HepG2 (cell line): ENCODE measurements around the gene LZTR1. TPM values are rescaled to one million over a fixed set of nuclear protein-coding genes. Genes with fewer than 3 reads are reported as not detected.
A peak's percentile ranks its signal among the peaks of the same experiment; 100 is the strongest.

Experiments
- ATAC-seq: fragments of 200-7000 bp; cut with Tn5 transposase; 3 replicates; pipeline ENCODE4 v1.9.1; 2020; ENCODE audit warnings: mild to moderate bottlenecking, moderate library complexity
- BruUV-seq: library from RNA; stranded (reverse); fragments of 400-500 nt; replicated peaks from 2 replicates; lab custom pipeline; 2021; lab: Mats Ljungman, UMichigan
- CTCF ChIA-PET: fragments of 300-600 bp; formaldehyde crosslinking; extraction: SDS; loops from one replicate; lab custom pipeline; 2021; ENCODE audit warnings: low total read pairs, inconsistent platforms, low intra/inter-chr PET ratio; lab: Yijun Ruan, JAX
- POLR2A ChIA-PET: fragments of 350-600 bp; sonication (Branson Sonifier 250); formaldehyde crosslinking; loops from one replicate; lab custom pipeline; 2020; ENCODE audit warnings: antibody characterized with exemption, inconsistent platforms; lab: Yijun Ruan, JAX
- DNase-seq: peaks from one replicate; pipeline ENCODE4 v3.0.0-alpha.2; 2015; ENCODE audit warnings: low spot score
- FAIRE-seq: peaks from 3 replicates; lab custom pipeline; 2011; peaks lifted over from hg19 to GRCh38; lab: Jason Lieb, UNC
- H2AFZ ChIP-seq: one replicate; pipeline ENCODE4 v1.6.1; 2011; ENCODE audit warnings: low read length, inconsistent platforms
- H3K27ac ChIP-seq: fragments of 300-600 bp; 3 replicates; pipeline ENCODE4 v1.8.0; 2011; ENCODE audit warnings: mixed run types, mild to moderate bottlenecking, mixed read lengths, low read length, inconsistent platforms; ENCODE audit not compliant: insufficient read depth; ENCODE audit errors: extremely low read length
- H3K27me3 ChIP-seq, 2 experiments: fragments of 200-600 bp in 1 of 2; 2 replicates in 1 of 2; 3 replicates in 1 of 2; pipeline versions ENCODE4 v1.6.0 to v1.8.0; 2011; ENCODE audit warnings: low read length in 2 of 2, mild to moderate bottlenecking in 2 of 2, moderate library complexity in 2 of 2, inconsistent platforms in 1 of 2; ENCODE audit not compliant: insufficient read depth in 2 of 2, control insufficient read depth in 1 of 2
- H3K36me3 ChIP-seq, 2 experiments: fragments of 200-600 bp in 1 of 2; replicated peaks in 1 of 2; 2 replicates in 1 of 2; 3 replicates in 1 of 2; pipeline versions ENCODE4 v1.5.1 to v1.8.0; 2011; ENCODE audit warnings: low read length in 2 of 2, inconsistent platforms in 1 of 2; ENCODE audit not compliant: insufficient read depth in 2 of 2, control insufficient read depth in 1 of 2
- H3K4me1 ChIP-seq: 2 replicates; pipeline ENCODE4 v1.5.1; 2012; ENCODE audit warnings: low read length, inconsistent platforms; ENCODE audit not compliant: insufficient read depth
- H3K4me2 ChIP-seq: 2 replicates; pipeline ENCODE4 v1.6.0; 2011; ENCODE audit warnings: low read depth, low read length, inconsistent platforms
- H3K4me3 ChIP-seq, 3 experiments: fragments of 200-600 bp in 1 of 3; sonication (generic), shearing (Covaris generic) in 1 of 3; replicated peaks in 1 of 3; 2 replicates each; pipeline ENCODE4 v1.5.1; 2011 to 2016; ENCODE audit warnings: low read length in 3 of 3, inconsistent platforms in 2 of 3, low read depth in 2 of 3, mild to moderate bottlenecking in 2 of 3, control low read depth in 1 of 3, mixed read lengths in 1 of 3; ENCODE audit not compliant: insufficient read depth in 1 of 3
- H3K79me2 ChIP-seq: one replicate; pipeline ENCODE4 v1.6.1; 2011; ENCODE audit warnings: low read length, inconsistent platforms; ENCODE audit not compliant: insufficient read depth
- H3K9ac ChIP-seq: 2 replicates; pipeline ENCODE4 v1.6.0; 2011; ENCODE audit warnings: mild to moderate bottlenecking, low read depth, low read length, inconsistent platforms; ENCODE audit not compliant: insufficient read depth
- H3K9me3 ChIP-seq: 2 replicates; pipeline ENCODE4 v1.5.1; 2012; ENCODE audit warnings: mild to moderate bottlenecking, low read length
- H4K20me1 ChIP-seq: 2 replicates; pipeline ENCODE4 v1.6.0; 2011; ENCODE audit warnings: inconsistent platforms, mild to moderate bottlenecking, low read length, moderate library complexity; ENCODE audit not compliant: insufficient read depth
- CREBL2 ChIP-seq: sonication (generic); formaldehyde crosslinking; IDR thresholded peaks from 2 replicates; pipeline ENCODE4 v1.8.1; 2023; ENCODE audit warnings: missing genetic modification reagents, mild to moderate bottlenecking, borderline replicate concordance
- DNMT3B ChIP-seq: conservative IDR thresholded peaks from 2 replicates; pipeline ENCODE4 v1.6.1; 2016; ENCODE audit warnings: missing biosample characterization, control low read depth
- ERF ChIP-seq: IDR thresholded peaks from 2 replicates; pipeline ENCODE4 v1.6.1; 2018; ENCODE audit warnings: missing biosample characterization, missing genetic modification reagents
- GATAD1 ChIP-seq: IDR thresholded peaks from 2 replicates; pipeline ENCODE4 v1.6.1; 2016; ENCODE audit warnings: missing genetic modification reagents, missing compliant biosample characterization
- GPN1 ChIP-seq: sonication (generic); formaldehyde crosslinking; IDR thresholded peaks from 2 replicates; pipeline ENCODE4 v1.5.1; 2020; ENCODE audit warnings: missing genetic modification reagents, borderline replicate concordance
- NFATC3 ChIP-seq: sonication (generic); formaldehyde crosslinking; IDR thresholded peaks from 2 replicates; pipeline ENCODE4 v1.5.1; 2020; ENCODE audit warnings: mild to moderate bottlenecking, missing genetic modification reagents
- REST ChIP-seq, 2 experiments: IDR thresholded peaks; 2 replicates each; pipeline ENCODE4 v1.6.1; 2011 to 2012; ENCODE audit warnings: low read length in 2 of 2, borderline replicate concordance in 1 of 2, low read depth in 1 of 2, mild to moderate bottlenecking in 1 of 2, moderate library complexity in 1 of 2
- SAP130 ChIP-seq: IDR thresholded peaks from 2 replicates; pipeline ENCODE4 v1.6.1; 2016; ENCODE audit warnings: low read depth
- TAF15 ChIP-seq: fragments of 200-400 bp; formaldehyde crosslinking; IDR thresholded peaks from one replicate; pipeline ENCODE4 v1.6.1; 2018; ENCODE audit warnings: mild to moderate bottlenecking, low read depth, low read length; ENCODE audit not compliant: poor library complexity, severe bottlenecking
- ZBTB33 ChIP-seq: sonication (generic); formaldehyde crosslinking; IDR thresholded peaks from 2 replicates; pipeline ENCODE4 v1.4.0; 2020; ENCODE audit warnings: missing genetic modification reagents
- ZFP90 ChIP-seq: sonication (generic); formaldehyde crosslinking; IDR thresholded peaks from 2 replicates; pipeline ENCODE4 v1.8.0; 2022; ENCODE audit warnings: missing genetic modification reagents, mild to moderate bottlenecking, inconsistent platforms, borderline replicate concordance
- ZKSCAN1 ChIP-seq: fragments of 150-350 bp; IDR thresholded peaks from 2 replicates; pipeline ENCODE4 v1.6.1; 2014; ENCODE audit warnings: low read length
- ZNF101 ChIP-seq: sonication (generic); formaldehyde crosslinking; IDR thresholded peaks from 2 replicates; pipeline ENCODE4 v1.4.0; 2020; ENCODE audit warnings: mild to moderate bottlenecking, low read depth, missing genetic modification reagents, borderline replicate concordance
- ZNF12 ChIP-seq: sonication (generic); formaldehyde crosslinking; IDR thresholded peaks from 2 replicates; pipeline ENCODE4 v1.5.0; 2020; ENCODE audit warnings: missing genetic modification reagents
- ZNF431 ChIP-seq: sonication (generic); formaldehyde crosslinking; IDR thresholded peaks from 2 replicates; pipeline ENCODE4 v1.9.0; 2022; ENCODE audit warnings: missing genetic modification reagents, low read depth, mild to moderate bottlenecking, borderline replicate concordance
- ZNF644 ChIP-seq: IDR thresholded peaks from 2 replicates; pipeline ENCODE4 v1.6.1; 2016; ENCODE audit warnings: low read depth
- ZNF850 ChIP-seq: sonication (generic); formaldehyde crosslinking; conservative IDR thresholded peaks from 2 replicates; pipeline ENCODE4 v1.9.0; 2021; ENCODE audit warnings: mild to moderate bottlenecking, missing genetic modification reagents
- WGBS: methylation state at CpG from one replicate; pipeline ENCODE4 v1.1.6; 2017; ENCODE audit warnings: low lambda C conversion rate; 5-methylcytosine and 5-hydroxymethylcytosine counted together
- in situ Hi-C: cut with HindIII; loops from 2 replicates; pipeline ENCODE4 v1.10.0; 2017; ENCODE audit warnings: low pct_unique_long_range_greater_than_20kb; ENCODE audit not compliant: extremely low pct_ligation_motif_present
- intact Hi-C: fragments of 100-400 bp; cut with micrococcal nuclease; formaldehyde crosslinking; loops from one replicate; pipeline ENCODE4 v1.10.0; 2022; ENCODE audit not compliant: unreplicated experiment
- polyA plus RNA-seq, 8 experiments: library from polyadenylated mRNA; depleted of rRNA in 3 of 8; stranded (reverse) in 7 of 8; unstranded in 1 of 8; fragments of >200 nt; fragmentation: Illumina TruSeq in 4 of 8; extraction: Trizol in 4 of 8; gene quantifications; 2 replicates each; pipeline versions ENCODE4 v1.2.1 to v1.2.3, GENCODE V29; 2011 to 2016; ENCODE audit warnings: low read depth in 4 of 8, missing spikeins in 1 of 8, mixed read lengths in 1 of 8; ENCODE audit not compliant: insufficient read depth in 1 of 8
- total RNA-seq, 5 experiments: library from RNA; depleted of rRNA; stranded (reverse); fragments of >200 nt; fragmentation: Illumina TruSeq; extraction: Trizol; gene quantifications; 2 replicates each; pipeline ENCODE4 v1.2.3, GENCODE V29; 2016; ENCODE audit warnings: low read depth in 1 of 5

Gene LZTR1
- total and polyA plus RNA-seq, 2 of the 13 experiments (the other 11 are each of a cell fraction or from before 2014, with no cell fraction given): 21.8 to 22.4 TPM

GRCh38 chr22:20953668-20954500 is 28.2 kb upstream of the LZTR1 start:
- no peaks in the 10 kb centered on the region for H3K9me3 ChIP-seq
- H3K4me3 ChIP-seq: peak overlapping the region in 2 of 3 experiments; percentile 8 to 23; a peak in 4 of 6 replicates
- DNase-seq: peak; percentile 67
- ChIA-PET CTCF (no interaction called here), POLR2A (interaction anchor here (0.8 to 5.0 kb wide), 6 partner anchors 10 to 68 kb away, joined by 3 to 14 read pairs (median 7); partner anchors contain the start of genes CRKL, LZTR1 and THAP7)
- peaks cover 11% of the 10 kb centered on the region for H4K20me1 ChIP-seq
- ATAC-seq: no peak
- H3K36me3 ChIP-seq: peaks cover 1 to 9% of the 10 kb centered on the region in 2 experiments
- in situ Hi-C loops: loop anchor here (5.0 kb wide), 1 partner anchor 37 kb away; the partner anchor contains the start of gene CRKL
- peak overlapping the region; percentile 72 for H3K4me2 ChIP-seq
- H3K27ac ChIP-seq: peak overlapping the region; percentile 82
- 65% methylated on average over 8 of the region's 8 CpGs for WGBS
- H2AFZ ChIP-seq: no peak overlapping the region
- H3K27me3 ChIP-seq: no peaks in the 10 kb centered on the region; a peak in 1 of 5 replicates
- intact Hi-C loops: loop anchor here (10.0 kb wide), 1 partner anchor 179 kb away; the partner anchor contains the start of gene SERPIND1
- BruUV-seq: TSS peak; percentile 37
- peaks cover 86% of the 10 kb centered on the region for H3K4me1 ChIP-seq
- peak overlapping the region; percentile 58; the same call in 1 of the 2 replicates for H3K9ac ChIP-seq
- H3K79me2 ChIP-seq: peaks cover 70% of the 10 kb centered on the region
- FAIRE-seq: peak; percentile 56
- TF ChIP-seq ERF (CRISPR knock-in tag) (no peak; the same call in 1 of the 2 replicates), GPN1 (no peak), SAP130 (CRISPR knock-in tag) (peak; percentile 38; the same call in 1 of the 2 replicates), DNMT3B (0 out of 2 replicates have a peak, but pooled peaks have one; percentile 73), ZFP90 (no peak), GATAD1 (CRISPR knock-in tag) (0 out of 2 replicates have a peak, but pooled peaks have one; percentile 9), NFATC3 (CRISPR knock-in tag) (no peak), ZNF12 (CRISPR knock-in tag) (0 out of 2 replicates have a peak, but pooled peaks have one; percentile 20), ZNF850 (no peak), ZBTB33 (CRISPR knock-in tag) (peak; percentile 83; the same call in 1 of the 2 replicates), ZNF431 (CRISPR knock-in tag) (no peak), REST (IDR thresholded peaks at IDR 0.05; ENCODE audit: borderline replicate concordance in 1 of 2, low read depth in 1 of 2, low read length in 2 of 2) (0 out of 4 replicates have a peak, but pooled peaks of 1 of the 2 experiments have one; percentile 17), CREBL2 (CRISPR knock-in tag) (no peak), ZKSCAN1 (no peak), ZNF644 (CRISPR knock-in tag) (peak; percentile 16; the same call in 1 of the 2 replicates), TAF15 (no peak), ZNF101 (CRISPR knock-in tag) (no peak)
